ENCODE results near the gene FGF11.

The FGF11 gene

DNA sequence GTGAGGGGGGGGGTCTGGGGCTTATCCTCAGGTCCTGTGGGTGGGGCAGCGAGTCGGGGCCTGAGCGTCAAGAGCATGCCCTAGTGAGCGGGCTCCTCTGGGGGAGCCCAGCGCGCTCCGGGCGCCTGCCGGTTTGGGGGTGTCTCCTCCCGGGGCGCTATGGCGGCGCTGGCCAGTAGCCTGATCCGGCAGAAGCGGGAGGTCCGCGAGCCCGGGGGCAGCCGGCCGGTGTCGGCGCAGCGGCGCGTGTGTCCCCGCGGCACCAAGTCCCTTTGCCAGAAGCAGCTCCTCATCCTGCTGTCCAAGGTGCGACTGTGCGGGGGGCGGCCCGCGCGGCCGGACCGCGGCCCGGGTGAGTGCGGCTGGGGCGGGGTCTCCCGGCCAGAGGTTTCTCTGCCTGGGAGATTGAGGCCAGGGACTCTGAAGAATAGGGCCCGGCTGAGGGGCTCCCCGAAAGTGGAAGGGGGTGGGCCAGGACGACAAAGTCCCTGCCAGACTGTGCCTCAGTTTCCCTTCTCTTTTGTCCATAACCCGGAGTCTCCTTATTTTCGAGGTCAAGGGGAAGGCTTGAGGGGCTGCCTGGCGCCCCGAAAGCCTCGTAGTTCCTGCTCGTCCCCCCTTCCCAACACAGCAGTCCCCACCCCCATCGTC is at the start of gene FGF11:
FGF11 (plus strand) TSS at position 51 of the 651 bp plus-strand sequence; CDS start at position 160, 109 bp downstream.
- DNase-seq: no peak

DNA sequence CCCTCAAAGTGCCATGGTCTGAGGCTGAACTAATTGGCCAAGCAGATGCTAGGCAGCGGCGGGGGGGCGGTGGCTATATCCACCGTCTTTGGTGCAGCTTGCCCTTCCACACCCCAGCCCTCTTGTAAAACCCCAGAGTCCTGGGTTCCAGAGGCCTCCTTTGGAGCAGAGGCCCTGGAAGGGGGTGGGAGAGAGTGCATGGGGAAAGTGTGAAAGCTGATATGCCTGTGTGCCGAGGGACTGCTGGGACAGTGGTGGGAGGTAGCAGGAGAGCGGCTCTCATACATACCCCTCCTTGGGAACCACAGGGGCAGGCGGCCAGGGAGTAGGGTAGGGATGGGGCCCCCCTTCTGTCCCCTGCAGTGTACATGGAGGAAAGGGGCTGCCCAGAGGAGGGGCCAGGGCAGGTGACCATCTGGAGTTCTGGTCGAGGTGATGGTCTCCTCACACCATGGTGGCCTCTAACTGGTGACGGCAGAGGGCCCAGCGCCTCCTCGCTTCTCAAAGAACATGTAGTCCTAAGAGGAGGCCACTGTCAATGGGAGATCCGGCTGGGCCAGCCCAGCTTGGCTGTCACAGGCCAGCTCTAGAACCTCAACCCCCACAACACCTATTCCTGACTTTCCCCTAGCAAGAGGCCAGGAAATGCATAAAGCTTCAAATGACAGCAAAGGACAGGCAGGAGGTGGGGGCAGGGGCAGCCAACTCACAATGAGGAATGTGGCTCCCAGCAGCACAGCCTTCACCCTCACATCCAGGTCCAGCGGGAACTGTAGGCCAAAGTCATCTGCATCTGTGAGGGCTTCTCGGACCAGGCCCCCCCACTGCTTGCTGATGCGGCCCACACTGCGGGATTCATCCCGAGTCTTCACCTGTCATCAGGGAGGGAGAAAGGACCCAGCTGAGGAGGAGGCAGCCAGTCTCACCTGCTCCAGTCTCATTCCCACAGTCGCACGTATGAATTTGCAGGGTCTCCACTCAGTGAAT is 49.1 kb upstream of the FGF11 start:
- no peak for DNase-seq

DNA sequence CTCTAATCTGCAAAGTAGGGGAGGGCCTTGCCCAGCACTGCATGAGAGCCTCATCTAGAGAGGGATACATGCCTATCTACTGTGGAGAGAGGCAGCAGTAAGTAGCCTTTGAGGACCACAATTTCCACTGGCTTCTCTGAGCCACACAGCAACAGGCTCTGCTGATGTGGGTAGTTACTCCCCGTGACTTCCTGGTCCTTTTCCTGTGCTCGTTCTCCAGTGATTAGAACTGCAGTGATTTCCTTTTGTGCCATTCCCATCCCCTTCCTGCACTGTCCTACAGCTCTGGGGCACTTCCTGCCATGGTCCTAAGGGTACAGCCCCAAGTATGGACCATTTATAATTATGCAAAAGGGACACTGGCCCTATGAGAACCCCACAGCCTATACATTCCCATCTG is 48.0 kb upstream of the FGF11 start:
- DNase-seq: no peak

DNA sequence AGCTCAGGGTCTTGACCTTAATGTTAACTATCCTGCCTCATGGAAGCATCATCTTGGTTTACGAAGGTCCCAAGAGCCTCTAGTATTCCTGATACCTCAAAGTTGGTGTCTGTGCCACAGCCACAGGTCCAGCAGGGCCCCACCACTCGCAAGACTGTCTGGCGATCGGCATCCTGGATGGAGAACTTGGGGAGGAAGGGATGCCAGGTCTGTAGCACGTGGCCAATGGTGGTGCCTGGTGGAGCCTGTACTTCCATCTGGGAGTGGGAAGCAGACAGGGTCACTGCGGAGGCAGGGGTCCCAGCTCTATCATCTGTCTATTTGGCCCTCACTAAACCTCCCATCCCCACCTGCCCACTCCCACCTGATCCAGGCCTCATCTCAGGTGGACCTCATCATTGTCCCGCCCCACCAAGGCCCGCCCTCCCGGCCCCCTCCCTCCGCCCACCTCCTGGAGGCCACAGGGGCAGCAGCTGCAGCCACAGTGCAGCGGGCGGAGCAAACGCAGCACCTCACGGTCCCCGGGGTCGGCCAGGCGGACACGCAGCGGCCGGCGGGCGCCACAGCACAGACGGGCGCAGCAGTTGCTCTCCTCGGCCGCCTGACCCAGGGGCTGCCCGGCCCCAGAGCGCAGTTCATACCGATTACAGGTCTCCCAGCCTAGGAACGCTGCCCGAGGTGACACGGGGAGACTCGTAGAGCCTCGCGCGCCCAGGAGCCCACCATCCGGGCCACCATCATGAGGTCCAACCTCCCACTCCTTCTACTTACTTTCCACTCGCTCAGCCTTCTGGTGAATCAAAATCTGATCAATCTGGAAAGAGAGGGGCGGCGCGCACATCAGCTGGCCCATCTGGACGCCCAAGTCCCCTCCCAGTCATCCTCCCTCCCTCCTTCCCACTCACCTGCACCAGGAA is 46.4 kb upstream of the FGF11 start:
- no peak for DNase-seq

DNA sequence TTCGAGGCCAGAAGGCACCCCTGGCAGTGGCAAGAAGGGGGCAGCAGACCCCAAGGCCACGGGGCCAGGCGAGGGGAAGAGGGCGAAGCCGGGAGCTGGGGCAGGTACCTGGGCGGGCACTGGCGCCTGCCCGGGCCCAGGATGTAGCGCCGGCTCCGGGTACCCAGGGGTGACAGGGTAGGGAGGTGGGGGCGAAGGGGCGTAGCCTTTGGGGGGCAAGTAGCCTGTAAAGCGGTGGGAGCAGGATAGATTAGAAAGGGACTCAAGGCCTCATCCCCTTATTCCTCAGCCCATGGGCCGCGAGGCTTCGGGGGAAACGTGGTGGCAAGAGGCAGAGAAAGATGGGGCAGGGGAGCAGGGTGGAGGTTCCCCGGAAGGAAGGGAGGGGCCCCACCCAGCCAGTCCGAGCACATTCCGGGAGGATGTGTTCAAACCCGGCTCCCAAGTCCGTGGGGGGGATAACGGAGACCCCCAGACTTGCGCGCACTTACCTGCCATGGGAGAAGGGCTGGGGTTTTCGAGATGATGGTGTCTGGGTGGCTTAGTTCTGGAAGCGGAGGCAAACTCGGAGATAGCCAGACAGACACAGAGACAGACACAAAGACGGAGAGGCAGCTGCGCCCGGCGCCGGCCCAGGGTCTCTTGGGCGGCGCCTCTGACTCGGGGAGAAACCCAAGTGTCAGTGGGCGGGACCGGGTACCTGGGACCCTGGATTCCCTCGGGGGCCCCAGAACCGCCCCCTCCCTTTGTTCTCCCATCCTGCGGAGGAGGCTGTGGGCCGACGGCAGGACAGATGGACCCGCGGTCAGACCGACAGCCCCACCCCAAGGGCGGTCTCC is 45.5 kb upstream of the FGF11 start:
- peak; percentile 71 for DNase-seq

DNA sequence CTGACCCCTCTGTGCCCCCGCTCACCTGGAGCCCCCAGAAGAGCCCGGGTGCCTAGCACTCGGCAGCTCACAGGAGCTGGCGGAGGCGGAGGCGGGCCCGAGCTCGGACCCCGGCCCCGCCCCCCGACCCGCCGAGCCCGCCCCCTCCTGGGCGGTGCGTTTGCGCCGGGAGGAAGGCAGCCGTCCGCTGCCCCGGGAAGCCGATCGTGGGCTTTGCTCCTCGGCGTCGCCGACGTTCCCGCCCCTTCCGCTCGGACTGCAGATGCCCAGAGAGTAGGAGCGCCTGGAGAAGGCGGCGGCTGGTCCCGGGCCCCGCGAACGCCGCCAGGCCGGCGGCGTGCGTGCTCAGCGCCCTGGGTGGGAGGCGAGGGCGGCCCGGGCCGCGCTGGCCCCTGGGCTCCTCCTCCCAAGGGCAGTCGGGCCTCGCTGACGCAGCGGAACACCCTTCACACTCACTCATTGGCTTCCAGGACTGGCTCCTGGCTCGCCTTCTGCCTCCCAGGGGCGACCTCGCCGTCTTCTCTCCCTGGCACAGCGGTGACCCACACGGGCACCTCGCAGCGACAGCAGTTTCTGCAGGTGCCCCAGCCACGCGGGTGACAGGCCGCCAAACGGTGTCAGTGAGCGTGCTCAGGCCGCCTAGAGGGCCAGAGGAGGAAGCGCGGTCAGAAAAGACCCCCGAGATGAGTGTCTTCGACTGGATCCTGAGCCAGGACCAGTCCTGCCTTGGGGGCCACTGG is 44.7 kb upstream of the FGF11 start, which contains the start of gene PLSCR3:
PLSCR3 (minus strand) TSS at position 74 of the 740 bp plus-strand sequence. CDS start 415 bp downstream, outside the sequence.
- peak; percentile 78 for DNase-seq

DNA sequence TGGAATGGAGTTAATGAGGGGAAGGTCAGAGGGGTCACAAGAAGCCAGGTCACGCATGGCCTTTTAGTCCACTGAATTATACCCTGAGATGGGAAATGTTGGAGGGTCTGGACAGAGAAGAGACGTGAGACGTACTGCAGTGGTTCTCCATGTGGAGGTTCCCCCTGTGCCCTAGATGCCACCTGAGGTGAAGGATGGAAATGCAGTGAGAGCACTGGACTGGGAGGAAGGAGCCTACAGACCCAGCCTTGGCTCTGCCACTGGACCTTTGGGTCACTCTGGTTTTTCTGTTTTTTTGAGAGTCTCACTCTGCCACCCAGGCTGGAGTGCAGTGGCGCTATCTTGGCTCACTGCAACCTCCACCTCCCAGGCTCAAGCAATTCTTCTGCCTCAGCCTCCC is 43.2 kb upstream of the FGF11 start:
- no peak for DNase-seq

DNA sequence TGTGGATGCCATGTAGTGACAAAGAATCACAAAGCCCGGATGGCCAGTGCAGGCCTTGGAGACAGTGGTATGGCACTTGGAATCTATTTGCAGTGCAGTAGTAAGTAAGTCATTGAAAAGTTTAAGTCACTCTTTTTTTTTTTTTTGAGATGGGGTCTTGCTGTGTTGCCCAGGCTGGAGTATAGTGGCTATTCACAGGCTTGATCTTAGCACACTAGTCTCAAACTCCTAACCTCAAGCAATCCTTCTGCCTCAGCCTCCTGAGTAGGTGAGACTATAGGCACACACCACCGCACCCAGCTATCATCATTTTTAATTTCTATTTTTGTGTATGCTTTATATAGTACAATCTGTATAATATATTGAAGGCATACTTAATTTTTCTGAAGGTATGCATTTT is 40.7 kb upstream of the FGF11 start:
- no peak for DNase-seq

DNA sequence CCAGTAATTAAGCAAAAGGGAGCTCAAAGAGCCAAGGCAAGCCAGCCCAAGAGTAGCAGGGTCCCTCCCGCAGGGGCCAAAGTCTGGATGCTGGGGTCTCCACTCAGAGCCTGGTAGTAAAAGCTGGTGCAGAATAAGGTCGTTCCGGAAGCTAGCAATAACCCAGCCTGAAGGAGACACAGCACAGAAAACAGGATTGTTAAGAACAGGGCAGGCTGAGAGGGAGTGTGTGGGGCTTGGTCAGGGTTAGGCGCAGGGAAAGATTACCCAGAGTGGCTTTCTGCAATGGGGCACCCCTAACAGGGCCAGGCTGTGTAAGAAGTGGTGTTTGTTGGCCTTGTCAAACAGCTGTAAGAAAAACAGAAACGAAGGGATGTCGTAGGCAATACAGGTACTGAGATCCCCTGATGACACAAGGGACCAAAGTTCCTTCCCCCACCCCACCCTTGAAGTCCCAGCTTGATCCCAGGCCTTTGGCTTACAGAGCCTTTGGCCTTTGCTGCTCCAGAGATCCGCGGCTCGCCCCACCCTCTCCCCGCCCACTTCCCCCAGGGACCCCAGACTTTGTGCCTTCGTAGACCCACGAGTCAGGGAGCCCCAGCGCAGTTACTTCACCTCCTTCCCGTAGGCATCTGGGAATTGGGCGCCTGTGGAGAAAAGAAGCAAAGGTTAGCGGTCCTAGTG is 36.1 kb upstream of the FGF11 start:
- DNase-seq: peak; percentile 22

DNA sequence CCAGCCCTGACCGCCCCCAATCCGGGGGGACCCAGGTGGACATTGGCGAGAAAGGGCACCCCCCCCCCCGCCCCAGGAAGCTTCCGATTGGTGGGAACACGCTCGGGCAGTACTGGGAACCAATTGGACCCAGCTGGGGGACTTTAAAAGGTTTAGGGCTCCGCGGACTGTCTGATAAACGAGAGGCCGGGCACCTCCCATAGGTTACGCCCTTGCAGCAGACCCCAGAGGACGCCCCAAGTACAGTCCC is 35.7 kb upstream of the FGF11 start:
- no peak for DNase-seq

DNA sequence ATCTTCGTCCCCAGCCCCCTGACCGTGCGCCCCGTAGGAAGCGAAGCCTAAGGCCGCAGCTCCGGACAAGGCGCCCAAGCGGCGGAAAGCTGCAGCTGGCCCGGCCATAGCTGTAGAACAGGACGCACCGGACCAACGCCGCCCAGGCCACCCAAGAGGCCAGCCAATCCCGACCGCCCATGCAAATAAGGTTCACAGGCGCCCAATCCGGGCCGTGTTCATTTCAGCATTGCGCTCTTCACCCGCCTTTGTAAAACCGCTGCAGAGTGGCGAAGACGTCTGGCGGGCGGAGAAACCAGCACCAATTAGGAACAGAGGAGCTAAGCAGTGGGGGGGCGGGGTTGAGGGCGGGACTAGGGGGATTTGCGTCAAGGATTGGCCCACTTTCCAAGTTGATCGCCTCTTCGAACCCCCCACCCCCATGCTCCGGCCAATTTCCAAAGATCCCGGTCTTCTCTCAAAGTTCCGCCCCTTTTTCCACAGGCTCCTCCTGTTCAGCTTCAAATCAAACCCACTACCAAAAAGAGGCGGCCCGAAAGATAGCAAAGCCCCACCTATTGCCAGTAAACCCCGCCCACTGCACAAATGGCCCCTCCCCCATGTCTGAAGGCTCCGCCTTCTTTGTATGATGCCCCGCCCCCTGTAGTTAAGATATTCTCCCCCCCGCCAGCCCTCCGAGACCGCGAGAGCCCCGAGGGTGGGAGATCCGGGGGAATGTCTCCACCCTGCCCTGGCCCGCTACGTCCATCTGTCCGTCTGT is 35.2 kb upstream of the FGF11 start, which contains the start of gene TMEM256:
TMEM256 (minus strand) TSS at position 121 of the 760 bp plus-strand sequence; CDS start at position 108, 13 bp downstream.
- DNase-seq: peak; percentile 99

DNA sequence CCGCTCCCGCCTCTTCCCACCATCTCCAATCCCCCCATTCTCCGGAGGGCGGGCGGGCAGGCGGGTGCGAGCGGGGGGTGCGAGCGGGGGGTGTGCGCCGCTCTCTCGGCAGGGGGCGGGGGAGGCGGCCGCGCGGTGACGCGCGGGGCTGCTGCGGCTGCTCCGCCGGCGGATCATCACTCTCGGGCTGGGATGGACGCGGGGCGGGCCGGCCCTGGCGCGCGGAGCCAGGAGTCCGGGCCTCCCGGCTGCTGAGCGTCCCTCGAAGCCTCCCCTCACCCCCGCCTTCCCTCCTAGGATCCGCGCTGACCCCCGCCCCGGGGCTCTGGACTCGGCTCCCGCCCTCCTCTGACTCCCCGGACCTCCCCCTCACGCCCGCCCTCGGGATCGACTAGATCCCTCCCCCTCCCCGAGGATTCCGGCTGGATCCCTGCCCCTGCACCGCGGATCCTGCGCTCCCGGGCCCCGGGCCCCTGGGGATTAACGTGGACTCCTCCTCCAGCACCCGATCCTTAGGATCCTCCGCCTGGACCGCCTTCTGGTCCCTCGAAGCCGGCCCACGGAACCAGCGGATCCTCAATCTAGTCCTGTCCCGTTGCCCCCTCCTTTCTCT is 34.5 kb upstream of the FGF11 start:
- DNase-seq: peak; percentile 10

DNA sequence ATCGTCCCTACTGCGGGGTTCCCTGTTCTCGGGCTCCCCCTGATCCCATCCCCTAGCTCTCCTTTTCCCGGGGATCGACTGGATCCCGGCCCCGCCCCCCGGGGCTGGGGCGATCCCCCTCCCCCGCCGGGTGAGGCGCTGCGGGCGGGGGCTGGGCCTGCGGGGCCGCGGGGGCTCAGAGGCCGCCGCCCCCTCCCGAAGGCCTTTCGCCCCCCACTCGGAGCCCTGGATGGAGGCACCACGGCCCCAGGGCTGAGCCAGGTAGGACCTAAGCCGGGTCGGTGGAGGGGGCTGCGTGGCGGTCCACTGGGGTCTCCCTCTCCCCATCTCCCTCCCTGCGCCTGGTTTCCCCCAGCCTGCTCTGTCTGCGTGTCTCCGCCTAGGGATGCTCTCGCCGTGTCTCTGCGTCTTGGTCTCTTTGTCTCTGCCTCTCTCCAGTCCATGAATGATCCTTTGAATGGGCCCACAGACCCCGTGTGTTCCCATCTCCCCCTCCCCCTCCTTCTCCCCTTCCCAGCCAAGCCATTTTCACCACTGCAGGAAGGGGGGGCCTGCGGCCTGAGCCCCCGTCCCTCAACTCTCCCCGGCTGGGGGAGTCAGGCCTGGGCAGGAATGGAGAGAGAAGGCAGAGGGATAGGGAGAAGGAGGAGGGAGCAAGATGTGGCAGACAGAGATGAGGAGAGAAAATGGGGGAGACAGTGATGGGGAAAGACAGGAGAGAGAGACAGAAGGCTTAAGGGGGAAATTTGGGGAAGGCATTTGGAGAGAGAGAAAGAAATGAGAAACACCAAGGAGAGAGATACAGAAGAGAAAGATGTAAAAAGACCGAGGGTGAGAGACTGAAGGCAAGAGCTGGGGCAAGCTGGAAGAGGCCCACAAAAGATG is 33.7 kb upstream of the FGF11 start:
- no peak for DNase-seq

DNA sequence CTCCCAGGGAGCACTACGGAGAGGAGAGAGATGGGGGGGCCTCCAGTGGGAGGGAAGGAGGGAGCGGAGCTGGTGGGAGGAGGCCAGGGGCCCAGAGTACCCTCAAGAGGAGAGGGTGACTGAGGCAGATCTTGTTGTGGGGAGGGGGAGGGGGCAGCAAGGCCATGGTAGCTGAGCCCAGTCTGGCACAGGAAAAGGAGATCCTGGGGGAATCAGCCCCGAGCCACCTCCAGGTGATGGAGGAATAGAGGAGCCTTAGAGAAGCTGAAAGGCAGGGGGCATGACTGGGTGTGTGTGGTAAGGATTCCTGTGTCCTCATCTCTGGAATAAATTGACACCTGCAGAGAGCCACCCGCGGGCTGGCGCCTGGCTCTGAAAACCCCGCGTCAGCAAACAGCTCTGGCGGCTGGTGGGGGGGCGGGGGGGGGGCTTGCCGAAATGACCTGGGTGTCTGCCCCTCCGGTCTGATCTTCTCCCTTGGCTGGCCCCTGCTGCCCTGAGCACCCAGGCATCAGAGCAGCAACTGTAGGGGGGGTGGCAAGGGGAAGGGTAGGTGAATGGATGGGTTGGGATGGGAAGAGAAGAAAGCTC is 33.0 kb upstream of the FGF11 start:
- DNase-seq: no peak

DNA sequence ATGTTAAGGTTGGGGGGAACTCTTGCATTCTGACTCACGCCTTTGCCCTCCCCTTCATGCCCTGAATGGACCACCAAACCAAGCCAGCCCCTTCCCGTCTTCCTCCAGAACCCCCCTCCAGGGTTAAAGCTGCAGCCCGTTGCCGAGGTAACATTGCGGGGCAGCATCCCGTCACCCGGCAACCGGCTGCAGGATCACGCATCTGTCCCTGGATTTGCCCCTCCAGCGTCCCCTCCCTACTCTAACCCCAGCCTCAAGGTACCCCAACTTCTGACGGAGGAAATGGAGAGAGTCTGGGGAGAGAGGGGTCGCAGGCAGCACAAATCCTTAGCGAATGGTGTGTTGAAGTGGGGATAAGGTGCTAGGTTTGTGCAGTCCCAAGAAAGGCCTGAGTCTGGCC is 32.2 kb upstream of the FGF11 start:
- no peak for DNase-seq

DNA sequence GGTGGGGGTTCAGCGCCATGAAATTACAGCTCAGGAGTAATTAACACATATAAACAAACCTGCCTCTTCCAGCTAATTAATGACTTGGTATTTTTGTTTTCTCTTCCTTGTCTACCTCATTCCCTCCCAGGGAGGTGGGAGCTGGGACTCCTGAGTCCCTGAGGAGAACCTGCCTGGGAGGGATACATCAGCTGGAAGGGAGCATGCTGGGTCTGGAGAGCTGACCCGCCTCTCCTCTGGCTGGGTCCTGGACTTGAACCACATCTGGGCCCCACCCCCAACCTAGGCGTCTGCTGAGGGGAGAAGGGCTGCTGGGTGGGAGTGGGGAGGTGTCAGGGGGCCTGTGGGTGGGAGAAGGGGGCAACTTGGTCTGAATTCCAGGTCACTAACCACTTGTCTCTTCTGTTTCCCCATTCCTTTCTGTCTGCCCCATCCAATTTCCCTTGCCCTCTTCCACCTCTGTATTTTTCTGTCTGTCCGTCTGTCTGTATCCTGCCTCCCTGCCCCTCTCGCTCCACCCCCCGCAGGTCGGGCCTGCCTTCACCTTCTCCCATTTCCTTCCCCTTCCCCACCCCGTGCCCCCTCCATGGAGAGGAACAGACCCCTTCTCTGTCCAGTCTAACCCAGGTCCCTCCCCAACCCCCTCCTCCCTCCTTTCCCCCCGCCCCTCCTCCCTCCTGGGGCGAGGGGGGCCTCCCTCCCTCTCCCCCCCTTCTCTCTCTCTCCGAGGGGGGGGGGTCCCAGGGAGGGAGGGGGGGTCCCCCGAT is 31.6 kb upstream of the FGF11 start, which contains the start of gene NLGN2:
NLGN2 (plus strand) TSS at position 361 of the 767 bp plus-strand sequence. CDS start 411 bp downstream, outside the sequence.
- no peak for DNase-seq

DNA sequence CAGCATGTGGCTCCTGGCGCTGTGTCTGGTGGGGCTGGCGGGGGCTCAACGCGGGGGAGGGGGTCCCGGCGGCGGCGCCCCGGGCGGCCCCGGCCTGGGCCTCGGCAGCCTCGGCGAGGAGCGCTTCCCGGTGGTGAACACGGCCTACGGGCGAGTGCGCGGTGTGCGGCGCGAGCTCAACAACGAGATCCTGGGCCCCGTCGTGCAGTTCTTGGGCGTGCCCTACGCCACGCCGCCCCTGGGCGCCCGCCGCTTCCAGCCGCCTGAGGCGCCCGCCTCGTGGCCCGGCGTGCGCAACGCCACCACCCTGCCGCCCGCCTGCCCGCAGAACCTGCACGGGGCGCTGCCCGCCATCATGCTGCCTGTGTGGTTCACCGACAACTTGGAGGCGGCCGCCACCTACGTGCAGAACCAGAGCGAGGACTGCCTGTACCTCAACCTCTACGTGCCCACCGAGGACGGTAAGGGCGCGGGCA is 31.0 kb upstream of the FGF11 start:
- DNase-seq: no peak
